Activated CD8-positive, alpha-beta T cell treated with anti-CD3 and anti-CD28 coated beads for 36 hours (primary cell): ENCODE measurements around the gene KRTAP5-9. TPM values are rescaled to one million over a fixed set of nuclear protein-coding genes. Genes with fewer than 3 reads are reported as not detected.

Source experiments
- ATAC-seq: fragments of 200-7000 bp; cut with Tn5 transposase; one replicate; pipeline ENCODE4 v1.10.0; 2021; ENCODE audit warnings: mild to moderate bottlenecking, moderate library complexity
- CTCF ChIA-PET: fragments of 350-600 bp; sonication (Branson Sonifier 250); formaldehyde crosslinking; loops from one replicate; lab custom pipeline; 2021; ENCODE audit warnings: antibody characterized with exemption; lab: Charles Lee
- POLR2A ChIA-PET: fragments of 350-600 bp; sonication (Branson Sonifier 250); formaldehyde crosslinking; loops from one replicate; lab custom pipeline; 2021; ENCODE audit warnings: antibody characterized with exemption; lab: Charles Lee
- DNase-seq: peaks from one replicate; pipeline ENCODE4 v3.0.0-alpha.2; 2020
- H3K27ac Mint-ChIP-seq: one replicate; pipeline ENCODE4 v1.8.0; 2021; ENCODE audit warnings: mild to moderate bottlenecking, mixed read lengths
- H3K27me3 Mint-ChIP-seq: one replicate; pipeline ENCODE4 v1.8.0; 2021; ENCODE audit warnings: mixed read lengths
- H3K36me3 Mint-ChIP-seq: one replicate; pipeline ENCODE4 v1.8.0; 2021; ENCODE audit warnings: low read depth, mixed read lengths
- H3K4me1 Mint-ChIP-seq: one replicate; pipeline ENCODE4 v1.8.0; 2021; ENCODE audit warnings: low read depth, mixed read lengths
- H3K4me3 Mint-ChIP-seq: one replicate; pipeline ENCODE4 v1.8.0; 2021; ENCODE audit warnings: mild to moderate bottlenecking, moderate library complexity, mixed read lengths
- H3K9me3 Mint-ChIP-seq: one replicate; pipeline ENCODE4 v1.8.0; 2021; ENCODE audit warnings: mixed read lengths
- intact Hi-C: fragments of 100-400 bp; cut with micrococcal nuclease; formaldehyde crosslinking; loops from one replicate; pipeline ENCODE4 v1.10.0; 2022
- total RNA-seq, 2 experiments: library from RNA; stranded (reverse); gene quantifications; one replicate each; pipeline ENCODE4 v1.2.3, GENCODE V29; 2021
- TF ChIP-seq, protein P1 (sequence below): fragments of 200-600 bp; IDR thresholded peaks from one replicate; pipeline ENCODE4 v1.8.0; 2022; ENCODE audit warnings: antibody characterized with exemption, mild to moderate bottlenecking

The KRTAP5-9 gene
- total RNA-seq, 2 experiments from 2014 or later: not detected

DNA sequence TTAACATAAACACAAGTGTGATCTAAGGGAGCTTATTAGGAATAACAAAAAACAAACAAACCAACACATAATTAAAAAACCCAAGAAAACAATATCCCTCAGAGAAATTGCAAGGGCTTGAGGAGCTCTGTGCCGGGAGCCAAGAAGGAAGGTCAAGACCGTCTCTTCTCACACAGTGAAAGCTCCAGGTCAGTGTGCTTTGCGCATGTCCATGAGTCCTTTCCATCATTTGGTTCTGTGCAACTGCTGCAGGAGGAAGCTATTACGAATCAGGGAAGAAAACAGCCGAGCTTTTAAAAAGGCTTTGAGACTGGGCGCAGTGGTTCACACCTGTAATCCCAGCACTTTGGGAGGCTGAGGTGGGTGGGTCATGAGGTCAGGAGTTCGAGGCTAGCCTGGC is 5.8 kb upstream of the KRTAP5-9 start:
- no peaks in the 10 kb centered on the region for H3K36me3 Mint-ChIP-seq
- ATAC-seq (no peak), DNase-seq (no peak)
- intact Hi-C loops: no loop called here
- no peak overlapping the region for H3K4me3 Mint-ChIP-seq
- peaks cover 5% of the 10 kb centered on the region for H3K27me3 Mint-ChIP-seq
- H3K4me1 Mint-ChIP-seq: peaks cover 23% of the 10 kb centered on the region
- H3K27ac Mint-ChIP-seq: no peak overlapping the region
- POLR2A ChIA-PET: no interaction called here
- CTCF ChIA-PET: no interaction called here
- peaks cover 10% of the 10 kb centered on the region for H3K9me3 Mint-ChIP-seq
- TF ChIP-seq, protein P1, sequence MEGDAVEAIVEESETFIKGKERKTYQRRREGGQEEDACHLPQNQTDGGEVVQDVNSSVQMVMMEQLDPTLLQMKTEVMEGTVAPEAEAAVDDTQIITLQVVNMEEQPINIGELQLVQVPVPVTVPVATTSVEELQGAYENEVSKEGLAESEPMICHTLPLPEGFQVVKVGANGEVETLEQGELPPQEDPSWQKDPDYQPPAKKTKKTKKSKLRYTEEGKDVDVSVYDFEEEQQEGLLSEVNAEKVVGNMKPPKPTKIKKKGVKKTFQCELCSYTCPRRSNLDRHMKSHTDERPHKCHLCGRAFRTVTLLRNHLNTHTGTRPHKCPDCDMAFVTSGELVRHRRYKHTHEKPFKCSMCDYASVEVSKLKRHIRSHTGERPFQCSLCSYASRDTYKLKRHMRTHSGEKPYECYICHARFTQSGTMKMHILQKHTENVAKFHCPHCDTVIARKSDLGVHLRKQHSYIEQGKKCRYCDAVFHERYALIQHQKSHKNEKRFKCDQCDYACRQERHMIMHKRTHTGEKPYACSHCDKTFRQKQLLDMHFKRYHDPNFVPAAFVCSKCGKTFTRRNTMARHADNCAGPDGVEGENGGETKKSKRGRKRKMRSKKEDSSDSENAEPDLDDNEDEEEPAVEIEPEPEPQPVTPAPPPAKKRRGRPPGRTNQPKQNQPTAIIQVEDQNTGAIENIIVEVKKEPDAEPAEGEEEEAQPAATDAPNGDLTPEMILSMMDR: no peak

DNA sequence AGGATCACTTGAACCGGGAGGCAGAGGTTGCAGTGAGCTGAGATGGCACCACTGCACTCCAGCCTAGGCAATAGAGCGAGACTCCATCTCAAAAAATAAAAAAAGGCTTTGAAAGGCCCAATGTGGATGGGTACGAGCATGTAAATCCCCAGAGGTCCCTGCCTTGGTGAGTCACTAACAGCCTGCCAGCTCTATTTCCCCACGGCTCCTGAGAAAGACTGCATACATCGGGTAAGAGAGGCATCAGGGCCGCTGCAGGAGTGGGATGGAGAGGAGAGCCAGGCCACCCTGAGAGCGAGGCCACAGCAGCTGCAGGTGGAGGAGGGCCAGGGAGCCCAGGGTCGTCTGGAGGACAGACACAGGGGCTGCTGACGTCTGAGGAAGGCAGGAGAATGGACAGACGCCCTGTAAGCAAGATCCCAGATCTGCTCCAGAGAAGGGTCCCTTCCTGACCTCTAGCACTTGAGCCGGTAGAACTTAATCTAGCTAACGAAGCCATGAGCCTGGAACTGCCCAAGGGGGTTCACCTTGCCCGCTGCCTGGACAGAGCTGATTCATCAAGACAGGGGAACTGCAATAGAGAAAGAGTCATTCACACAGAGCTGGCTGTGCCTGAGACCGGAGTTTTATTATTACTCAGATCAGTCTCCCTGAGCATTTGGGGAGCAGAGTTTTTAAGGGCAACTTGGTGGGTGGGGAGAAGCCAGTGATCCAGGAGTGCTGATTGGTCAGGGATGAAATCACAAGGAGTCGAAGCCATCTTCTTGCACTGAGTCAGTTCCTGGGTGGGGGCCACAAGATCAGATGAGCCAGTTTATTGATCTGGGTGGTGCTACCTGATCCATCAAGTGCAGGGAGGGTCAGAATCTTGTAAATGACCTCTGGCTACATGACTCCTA is 5.1 kb upstream of the KRTAP5-9 start:
- H3K36me3 Mint-ChIP-seq: no peaks in the 10 kb centered on the region
- DNase-seq (peak; percentile 48), ATAC-seq (peak; percentile 75)
- intact Hi-C loops: no loop called here
- no peak overlapping the region for H3K27ac Mint-ChIP-seq
- POLR2A ChIA-PET: no interaction called here
- no peak overlapping the region for H3K4me3 Mint-ChIP-seq
- CTCF ChIA-PET: no interaction called here
- H3K4me1 Mint-ChIP-seq: peaks cover 23% of the 10 kb centered on the region
- TF ChIP-seq, protein P1: no peak
- peaks cover 10% of the 10 kb centered on the region for H3K27me3 Mint-ChIP-seq
- H3K9me3 Mint-ChIP-seq: peaks cover 10% of the 10 kb centered on the region

DNA sequence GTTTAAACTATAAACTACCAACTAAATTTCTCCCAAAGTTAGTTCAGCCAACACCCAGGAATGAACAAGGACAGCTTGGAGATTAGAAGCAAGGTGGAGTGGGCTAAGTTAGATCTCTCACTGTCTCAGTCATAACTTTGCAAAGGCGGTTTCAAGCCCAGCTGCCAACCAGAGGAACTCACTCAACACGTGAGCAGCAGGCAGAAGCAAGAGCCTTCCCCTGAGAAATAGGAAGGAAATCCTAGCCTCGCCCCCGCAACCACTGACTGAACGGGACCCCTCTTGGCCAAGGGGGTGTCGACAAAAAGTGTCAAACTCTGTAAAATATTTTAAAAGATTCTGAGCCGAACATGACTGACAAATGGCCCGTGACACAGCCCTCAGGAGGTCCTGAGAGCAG is 4.4 kb upstream of the KRTAP5-9 start:
- peaks cover 11% of the 10 kb centered on the region for H3K27me3 Mint-ChIP-seq
- TF ChIP-seq, protein P1: no peak
- ChIA-PET POLR2A (no interaction called here), CTCF (interaction anchor here (1.9 kb wide), 1 partner anchor 19 kb away, joined by 4 read pairs; no protein-coding TSS in a partner anchor)
- peaks cover 23% of the 10 kb centered on the region for H3K4me1 Mint-ChIP-seq
- ATAC-seq (peak; percentile 52), DNase-seq (peak; percentile 41)
- H3K9me3 Mint-ChIP-seq: peaks cover 10% of the 10 kb centered on the region
- no peaks in the 10 kb centered on the region for H3K36me3 Mint-ChIP-seq
- no peak overlapping the region for H3K27ac Mint-ChIP-seq
- intact Hi-C loops: no loop called here
- no peak overlapping the region for H3K4me3 Mint-ChIP-seq

DNA sequence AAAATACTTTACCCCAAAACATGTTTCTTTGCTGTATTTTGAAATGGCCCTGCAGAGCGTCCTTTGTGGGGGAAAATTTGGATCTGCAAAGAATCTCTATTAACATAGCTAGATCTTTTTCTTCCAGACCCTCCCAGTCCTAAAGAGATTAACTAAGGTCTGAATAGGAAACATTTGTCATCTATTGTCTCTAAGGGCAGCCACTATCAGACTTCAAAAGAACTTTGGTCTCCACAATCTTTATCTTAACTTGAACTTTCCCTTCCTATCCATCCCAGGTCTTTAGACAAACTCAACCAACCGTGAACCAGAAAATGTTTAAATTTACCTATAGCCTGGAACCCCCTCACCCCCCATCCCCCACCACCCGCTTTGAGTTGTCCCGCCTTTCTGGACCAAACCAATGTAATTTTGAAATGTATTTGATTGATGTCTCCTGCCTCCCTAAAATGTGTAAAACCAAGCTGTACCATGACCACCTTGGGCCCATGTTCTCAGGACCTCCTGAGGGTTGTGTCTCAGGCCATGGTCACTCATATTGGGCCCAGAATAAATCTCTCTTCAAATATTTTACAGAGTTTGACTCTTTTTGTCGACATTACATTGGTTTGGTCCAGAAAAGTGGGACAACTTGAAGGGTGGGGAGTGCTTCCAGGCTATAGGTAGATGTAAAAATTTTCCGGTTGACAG is 3.5 kb upstream of the KRTAP5-9 start:
- intact Hi-C loops: no loop called here
- H3K27ac Mint-ChIP-seq: no peak overlapping the region
- no peaks in the 10 kb centered on the region for H3K36me3 Mint-ChIP-seq
- H3K27me3 Mint-ChIP-seq: peaks cover 15% of the 10 kb centered on the region
- H3K4me1 Mint-ChIP-seq: peaks cover 23% of the 10 kb centered on the region
- peaks cover 10% of the 10 kb centered on the region for H3K9me3 Mint-ChIP-seq
- DNase-seq: no peak
- ATAC-seq: no peak
- H3K4me3 Mint-ChIP-seq: no peak overlapping the region
- POLR2A ChIA-PET: no interaction called here
- TF ChIP-seq, protein P1: no peak
- CTCF ChIA-PET: interaction anchor here (1.9 kb wide), 1 partner anchor 18 kb away, joined by 4 read pairs; no protein-coding TSS in a partner anchor
